HL-60/S4 (cell line): ENCODE measurements around the gene OTUD5.
"Not testable (repeated sequence)": the region's sequence is repeated elsewhere in the genome, so short reads cannot be mapped to it uniquely, and the experiment has no call there.

Experiments
- in situ Hi-C: fragments of 300-500 bp; cut with MboI; formaldehyde crosslinking; loops from 2 replicates; pipeline ENCODE4 v1.14.3; 2022; ENCODE audit warnings: low sequenced_read_pairs

The OTUD5 gene

GRCh38 chrX:48891402-48892288 lies 65.8 kb downstream of the OTUD5 start:
- in situ Hi-C loops = no loop called here

GRCh38 chrX:48890934-48891401 lies 66.4 kb downstream of the OTUD5 start:
- in situ Hi-C loops = no loop called here

GRCh38 chrX:48890296-48890925 lies 67.0 kb downstream of the OTUD5 start:
- in situ Hi-C loops = no loop called here

GRCh38 chrX:48886586-48886985 lies 70.8 kb downstream of the OTUD5 start:
- in situ Hi-C loops = not testable (repeated sequence)

- in situ Hi-C loops = no loop called here
Observed at GRCh38 chrX:48883729-48884128, 73.7 kb downstream of the OTUD5 start.

GRCh38 chrX:48876944-48877343 lies 80.5 kb downstream of the OTUD5 start:
- in situ Hi-C loops = not testable (repeated sequence)
